Activated CD8-positive, alpha-beta T cell treated with anti-CD3 and anti-CD28 coated beads, Interleukin-2, amount 10 ng/mL, durations not matched to agents 7 days and 5 days (primary cell): ENCODE results near the gene GPR157. TPM values are rescaled to one million over a fixed set of nuclear protein-coding genes. Genes with fewer than 3 reads are reported as not detected.
A peak's percentile ranks its signal among the peaks of the same experiment; 100 is the strongest.

Experiments used
- ATAC-seq: fragments of 150-1000 bp; cut with Tn5 transposase; one replicate; pipeline ENCODE4 v1.10.0; 2021; ENCODE audit warnings: moderate library complexity
- CTCF ChIA-PET: fragments of 350-600 bp; sonication (Branson Sonifier 250); formaldehyde crosslinking; loops from one replicate; lab custom pipeline; 2021; ENCODE audit warnings: antibody characterized with exemption; lab: Charles Lee
- POLR2A ChIA-PET: fragments of 350-600 bp; sonication (Branson Sonifier 250); formaldehyde crosslinking; loops from one replicate; lab custom pipeline; 2021; ENCODE audit warnings: antibody characterized with exemption; lab: Charles Lee
- DNase-seq: peaks from one replicate; pipeline ENCODE4 v3.0.0-alpha.2; 2020
- H3K27ac Mint-ChIP-seq: one replicate; pipeline ENCODE4 v1.8.0; 2021; ENCODE audit warnings: mild to moderate bottlenecking, mixed read lengths
- H3K27me3 Mint-ChIP-seq: one replicate; pipeline ENCODE4 v1.8.0; 2021; ENCODE audit warnings: low read depth, mixed read lengths
- H3K36me3 Mint-ChIP-seq: one replicate; pipeline ENCODE4 v1.8.0; 2021; ENCODE audit warnings: low read depth, mixed read lengths
- H3K4me1 Mint-ChIP-seq: one replicate; pipeline ENCODE4 v1.8.0; 2021; ENCODE audit warnings: low read depth, mixed read lengths
- H3K4me3 Mint-ChIP-seq: one replicate; pipeline ENCODE4 v1.8.0; 2021; ENCODE audit warnings: mild to moderate bottlenecking, mixed read lengths
- H3K9me3 Mint-ChIP-seq: one replicate; pipeline ENCODE4 v1.8.0; 2022; ENCODE audit warnings: mixed read lengths; ENCODE audit not compliant: insufficient read depth
- total RNA-seq, 2 experiments: library from RNA; stranded (reverse); gene quantifications; one replicate each; pipeline ENCODE4 v1.2.3, GENCODE V29; 2021

Gene GPR157
- total RNA-seq, 2 experiments from 2014 or later, result 1.2 to 1.4 TPM

DNA sequence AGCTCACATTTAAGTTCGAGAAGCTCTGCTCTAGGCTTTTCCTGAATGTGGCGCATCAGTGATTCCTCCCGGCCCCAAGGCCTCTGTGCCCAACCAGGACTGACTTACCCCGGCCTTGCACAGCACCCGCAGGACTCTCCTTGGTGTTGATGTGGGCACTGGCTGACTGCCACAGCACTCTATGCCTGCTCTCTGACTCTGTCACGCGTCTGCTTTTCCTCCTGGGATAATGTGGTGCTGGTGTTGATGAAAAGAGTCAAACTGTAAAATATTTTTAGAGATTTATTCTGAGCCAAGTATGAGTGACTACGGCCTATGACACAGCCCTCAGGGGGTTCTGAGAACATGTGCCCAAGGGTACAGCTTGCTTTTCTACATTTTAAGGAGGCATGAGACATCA, 44.0 kb downstream of the GPR157 start:
- ChIA-PET CTCF (interaction anchor here (0.8 kb wide), 1 partner anchor 122 kb away, joined by 3 read pairs; no protein-coding TSS in a partner anchor), POLR2A (no interaction called here)
- peaks cover 45% of the 10 kb centered on the region for H3K27me3 Mint-ChIP-seq
- H3K9me3 Mint-ChIP-seq, result no peaks in the 10 kb centered on the region
- H3K4me3 Mint-ChIP-seq, result no peak overlapping the region
- DNase-seq (no peak), ATAC-seq (no peak)
- H3K27ac Mint-ChIP-seq, result no peak overlapping the region
- H3K4me1 Mint-ChIP-seq, result peaks cover 28% of the 10 kb centered on the region
- H3K36me3 Mint-ChIP-seq, result no peaks in the 10 kb centered on the region

DNA sequence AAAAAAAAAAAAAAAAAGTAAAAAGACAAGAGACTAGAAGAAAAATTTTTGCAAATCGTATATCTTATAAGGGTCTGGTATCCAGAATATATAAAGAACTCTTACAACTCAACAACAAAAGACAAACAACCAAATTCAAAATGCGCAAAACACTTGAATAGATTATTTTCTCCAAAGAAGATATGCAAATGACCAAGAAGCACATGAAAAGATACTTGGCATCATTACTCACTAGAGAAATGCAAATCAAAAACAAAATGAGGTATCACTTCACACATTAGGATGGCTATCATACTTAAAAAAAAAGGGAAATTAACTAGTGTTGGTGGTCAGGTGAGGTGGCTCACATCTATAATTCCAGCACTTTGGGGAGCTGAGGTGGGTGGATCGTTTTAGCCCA, 47.4 kb downstream of the GPR157 start:
- no peak for ATAC-seq
- H3K36me3 Mint-ChIP-seq, result peaks cover 3% of the 10 kb centered on the region
- H3K27me3 Mint-ChIP-seq, result peaks cover 41% of the 10 kb centered on the region
- H3K4me3 Mint-ChIP-seq, result no peak overlapping the region
- ChIA-PET POLR2A (no interaction called here), CTCF (interaction anchor here (0.8 to 1.9 kb wide), 3 partner anchors 20 to 223 kb away, joined by 3 to 6 read pairs (median 4); no protein-coding TSS in a partner anchor)
- H3K4me1 Mint-ChIP-seq, result peaks cover 50% of the 10 kb centered on the region
- no peaks in the 10 kb centered on the region for H3K9me3 Mint-ChIP-seq
- H3K27ac Mint-ChIP-seq, result no peak overlapping the region
- no peak for DNase-seq

GRCh38 chr1:9080705-9081291, 48.1 kb downstream of the GPR157 start:
- DNase-seq (no peak), ATAC-seq (no peak)
- ChIA-PET POLR2A (no interaction called here), CTCF (interaction anchor here (1.9 kb wide), 1 partner anchor 76 kb away, joined by 6 read pairs; no protein-coding TSS in a partner anchor)
- peaks cover 3% of the 10 kb centered on the region for H3K36me3 Mint-ChIP-seq
- H3K4me1 Mint-ChIP-seq, result peaks cover 54% of the 10 kb centered on the region
- H3K27ac Mint-ChIP-seq, result no peak overlapping the region
- H3K4me3 Mint-ChIP-seq, result no peak overlapping the region
- H3K27me3 Mint-ChIP-seq, result peaks cover 44% of the 10 kb centered on the region
- no peaks in the 10 kb centered on the region for H3K9me3 Mint-ChIP-seq

- Mint-ChIP-seq H3K9me3 (no peaks in the 10 kb centered on the region), H3K4me1 (peaks cover 57% of the 10 kb centered on the region), H3K36me3 (peaks cover 3% of the 10 kb centered on the region), H3K4me3 (no peak overlapping the region), H3K27ac (no peak overlapping the region), H3K27me3 (peaks cover 40% of the 10 kb centered on the region)
- POLR2A ChIA-PET, result interaction anchor here (0.7 kb wide), 1 partner anchor 649 kb away, joined by 3 read pairs; no protein-coding TSS in a partner anchor
- CTCF ChIA-PET, result interaction anchor here (1.9 kb wide), 1 partner anchor 75 kb away, joined by 6 read pairs; no protein-coding TSS in a partner anchor
- no peak for DNase-seq
- no peak for ATAC-seq
Measured at GRCh38 chr1:9079988-9080704, 48.8 kb downstream of the GPR157 start.

GRCh38 chr1:9078752-9079500, 50.0 kb downstream of the GPR157 start:
- Mint-ChIP-seq H3K27me3 (peaks cover 46% of the 10 kb centered on the region), H3K27ac (no peak overlapping the region), H3K36me3 (peaks cover 3% of the 10 kb centered on the region), H3K4me1 (peaks cover 59% of the 10 kb centered on the region), H3K4me3 (no peak overlapping the region), H3K9me3 (no peaks in the 10 kb centered on the region)
- DNase-seq, result no peak
- ChIA-PET CTCF (no interaction called here), POLR2A (interaction anchor here (0.7 kb wide), 1 partner anchor 648 kb away, joined by 3 read pairs; no protein-coding TSS in a partner anchor)
- ATAC-seq, result peak; percentile 28

- H3K4me1 Mint-ChIP-seq, result peaks cover 54% of the 10 kb centered on the region
- ChIA-PET CTCF (no interaction called here), POLR2A (no interaction called here)
- peak; percentile 66 for DNase-seq
- peaks cover 52% of the 10 kb centered on the region for H3K27me3 Mint-ChIP-seq
- peaks cover 3% of the 10 kb centered on the region for H3K36me3 Mint-ChIP-seq
- ATAC-seq, result peak; percentile 31
- H3K4me3 Mint-ChIP-seq, result no peak overlapping the region
- no peaks in the 10 kb centered on the region for H3K9me3 Mint-ChIP-seq
- no peak overlapping the region for H3K27ac Mint-ChIP-seq
Measured at GRCh38 chr1:9078015-9078751, 50.7 kb downstream of the GPR157 start.

GRCh38 chr1:9075022-9075421, 53.9 kb downstream of the GPR157 start:
- no peak overlapping the region for H3K4me3 Mint-ChIP-seq
- H3K36me3 Mint-ChIP-seq, result peaks cover 3% of the 10 kb centered on the region
- no peaks in the 10 kb centered on the region for H3K9me3 Mint-ChIP-seq
- H3K4me1 Mint-ChIP-seq, result peaks cover 37% of the 10 kb centered on the region
- ATAC-seq (no peak), DNase-seq (no peak)
- ChIA-PET POLR2A (no interaction called here), CTCF (interaction anchor here (1.1 to 1.3 kb wide), 2 partner anchors 14 to 27 kb away, joined by 3 to 4 read pairs; no protein-coding TSS in a partner anchor)
- peaks cover 45% of the 10 kb centered on the region for H3K27me3 Mint-ChIP-seq
- no peak overlapping the region for H3K27ac Mint-ChIP-seq

DNA sequence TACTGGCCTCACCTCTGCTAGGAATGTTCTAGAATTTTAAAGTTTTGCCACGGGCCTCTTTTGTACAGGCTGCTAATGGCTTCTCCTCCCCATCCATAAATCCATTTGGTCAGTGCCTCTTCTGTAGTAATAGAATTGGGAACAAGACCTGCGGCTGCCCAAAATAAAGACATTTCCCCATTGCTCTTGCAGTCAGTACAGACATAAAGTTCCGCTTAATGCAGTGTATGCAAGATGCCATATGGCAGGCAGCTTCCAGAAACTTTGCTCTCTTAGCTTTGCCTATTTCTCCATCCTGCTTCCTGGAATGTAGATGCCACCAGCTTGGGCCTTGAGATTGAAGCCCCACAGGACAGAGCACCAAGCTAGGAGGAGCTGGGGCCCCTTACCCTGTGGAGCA, 55.8 kb downstream of the GPR157 start:
- no peaks in the 10 kb centered on the region for H3K36me3 Mint-ChIP-seq
- no peak overlapping the region for H3K4me3 Mint-ChIP-seq
- ATAC-seq (no peak), DNase-seq (no peak)
- H3K9me3 Mint-ChIP-seq, result no peaks in the 10 kb centered on the region
- peaks cover 28% of the 10 kb centered on the region for H3K4me1 Mint-ChIP-seq
- POLR2A ChIA-PET, result no interaction called here
- CTCF ChIA-PET, result no interaction called here
- H3K27me3 Mint-ChIP-seq, result peaks cover 43% of the 10 kb centered on the region
- H3K27ac Mint-ChIP-seq, result no peak overlapping the region

GRCh38 chr1:9071554-9072235, 57.2 kb downstream of the GPR157 start:
- Mint-ChIP-seq H3K4me1 (peaks cover 23% of the 10 kb centered on the region), H3K36me3 (no peaks in the 10 kb centered on the region), H3K27ac (no peak overlapping the region), H3K4me3 (no peak overlapping the region), H3K9me3 (no peaks in the 10 kb centered on the region), H3K27me3 (peaks cover 47% of the 10 kb centered on the region)
- POLR2A ChIA-PET, result no interaction called here
- CTCF ChIA-PET, result no interaction called here
- ATAC-seq (no peak), DNase-seq (no peak)

- H3K27me3 Mint-ChIP-seq, result peaks cover 42% of the 10 kb centered on the region
Measured at GRCh38 chr1:9070486-9070885, 58.4 kb downstream of the GPR157 start.

More at GRCh38 chr1:9070486-9070885, 58.4 kb downstream of the GPR157 start:
- H3K36me3 Mint-ChIP-seq, result no peaks in the 10 kb centered on the region
- peaks cover 18% of the 10 kb centered on the region for H3K4me1 Mint-ChIP-seq
- H3K4me3 Mint-ChIP-seq, result no peak overlapping the region
- no peaks in the 10 kb centered on the region for H3K9me3 Mint-ChIP-seq
- ChIA-PET CTCF (no interaction called here), POLR2A (no interaction called here)
- no peak overlapping the region for H3K27ac Mint-ChIP-seq
- DNase-seq (no peak), ATAC-seq (no peak)
